A549 (cell line): ENCODE measurements around the gene SPDYE2B.
"Not testable (repeated sequence)": the region's sequence is repeated elsewhere in the genome, so short reads cannot be mapped to it uniquely, and the experiment has no call there.

Experiments used
- CBX2 ChIP-seq: fragments of 200-600 bp; sonication (generic); IDR thresholded peaks from 2 replicates; pipeline ENCODE4 v1.6.1; 2016; ENCODE audit warnings: low read depth, mild to moderate bottlenecking, borderline replicate concordance
- CHD4 ChIP-seq: fragments of 200-600 bp; sonication (generic); IDR thresholded peaks from 2 replicates; pipeline ENCODE4 v1.6.1; 2016; ENCODE audit warnings: antibody characterized with exemption, mild to moderate bottlenecking, borderline replicate concordance
- CTCF ChIP-seq: fragments of >200 bp; sonication (Bioruptor Twin); formaldehyde crosslinking; IDR thresholded peaks from 3 replicates; pipeline ENCODE4 v1.5.1; 2016
- EHMT2 ChIP-seq: fragments of 200-600 bp; sonication (generic); IDR thresholded peaks from 2 replicates; pipeline ENCODE4 v1.6.1; 2016; ENCODE audit warnings: antibody characterized with exemption, low read depth, mild to moderate bottlenecking, moderate library complexity
- EP300 ChIP-seq, 2 experiments: fragments of >200 bp; sonication (Bioruptor Twin); formaldehyde crosslinking; IDR thresholded peaks; 2 replicates in 1 of 2; 3 replicates in 1 of 2; pipeline ENCODE4 v1.6.1; 2016 to 2017
- HDAC2 ChIP-seq: fragments of 200-600 bp; sonication (generic); IDR thresholded peaks from 2 replicates; pipeline ENCODE4 v1.6.1; 2016
- JUN ChIP-seq, 2 experiments: fragments of >200 bp; sonication (Bioruptor Twin); formaldehyde crosslinking; IDR thresholded peaks; 2 replicates in 1 of 2; 3 replicates in 1 of 2; pipeline ENCODE4 v1.6.1; 2016 to 2017
- MAX ChIP-seq: IDR thresholded peaks from 2 replicates; pipeline ENCODE4 v1.6.1; 2012
- POLR2A ChIP-seq: IDR thresholded peaks from 2 replicates; pipeline ENCODE4 v1.6.1; 2012; ENCODE audit warnings: mild to moderate bottlenecking, low read length
- RFX5 ChIP-seq: fragments of 450-650 bp; IDR thresholded peaks from 2 replicates; pipeline ENCODE4 v1.7.1; 2014; ENCODE audit warnings: antibody characterized with exemption, mild to moderate bottlenecking, moderate library complexity
- RNF2 ChIP-seq: fragments of 200-600 bp; sonication (generic); IDR thresholded peaks from 2 replicates; pipeline ENCODE4 v1.6.1; 2016; ENCODE audit warnings: low read depth, mild to moderate bottlenecking, antibody characterized with exemption, moderate library complexity, borderline replicate concordance
- TFCP2L1 ChIP-seq: fragments of 250-450 bp; sonication (Bioruptor Pico); IDR thresholded peaks from 2 replicates; pipeline ENCODE4 v1.5.0; 2021; ENCODE audit warnings: mild to moderate bottlenecking
- ZC3H11A ChIP-seq: fragments of 450-650 bp; IDR thresholded peaks from 2 replicates; pipeline ENCODE4 v1.6.1; 2014; ENCODE audit warnings: antibody characterized with exemption, mild to moderate bottlenecking
- TF ChIP-seq, protein P1 (sequence below): fragments of 200-600 bp; sonication (generic); IDR thresholded peaks from 2 replicates; pipeline ENCODE4 v1.6.1; 2016; ENCODE audit warnings: antibody characterized with exemption, mild to moderate bottlenecking, moderate library complexity

- not testable (repeated sequence) for TF ChIP-seq POLR2A; CTCF; RFX5; MAX; ZC3H11A; EP300 (IDR thresholded peaks at IDR 0.05); HDAC2; TFCP2L1 (CRISPR knock-in tag); RNF2; CBX2; EHMT2; JUN (IDR thresholded peaks at IDR 0.05); CHD4
- TF ChIP-seq, protein P1, sequence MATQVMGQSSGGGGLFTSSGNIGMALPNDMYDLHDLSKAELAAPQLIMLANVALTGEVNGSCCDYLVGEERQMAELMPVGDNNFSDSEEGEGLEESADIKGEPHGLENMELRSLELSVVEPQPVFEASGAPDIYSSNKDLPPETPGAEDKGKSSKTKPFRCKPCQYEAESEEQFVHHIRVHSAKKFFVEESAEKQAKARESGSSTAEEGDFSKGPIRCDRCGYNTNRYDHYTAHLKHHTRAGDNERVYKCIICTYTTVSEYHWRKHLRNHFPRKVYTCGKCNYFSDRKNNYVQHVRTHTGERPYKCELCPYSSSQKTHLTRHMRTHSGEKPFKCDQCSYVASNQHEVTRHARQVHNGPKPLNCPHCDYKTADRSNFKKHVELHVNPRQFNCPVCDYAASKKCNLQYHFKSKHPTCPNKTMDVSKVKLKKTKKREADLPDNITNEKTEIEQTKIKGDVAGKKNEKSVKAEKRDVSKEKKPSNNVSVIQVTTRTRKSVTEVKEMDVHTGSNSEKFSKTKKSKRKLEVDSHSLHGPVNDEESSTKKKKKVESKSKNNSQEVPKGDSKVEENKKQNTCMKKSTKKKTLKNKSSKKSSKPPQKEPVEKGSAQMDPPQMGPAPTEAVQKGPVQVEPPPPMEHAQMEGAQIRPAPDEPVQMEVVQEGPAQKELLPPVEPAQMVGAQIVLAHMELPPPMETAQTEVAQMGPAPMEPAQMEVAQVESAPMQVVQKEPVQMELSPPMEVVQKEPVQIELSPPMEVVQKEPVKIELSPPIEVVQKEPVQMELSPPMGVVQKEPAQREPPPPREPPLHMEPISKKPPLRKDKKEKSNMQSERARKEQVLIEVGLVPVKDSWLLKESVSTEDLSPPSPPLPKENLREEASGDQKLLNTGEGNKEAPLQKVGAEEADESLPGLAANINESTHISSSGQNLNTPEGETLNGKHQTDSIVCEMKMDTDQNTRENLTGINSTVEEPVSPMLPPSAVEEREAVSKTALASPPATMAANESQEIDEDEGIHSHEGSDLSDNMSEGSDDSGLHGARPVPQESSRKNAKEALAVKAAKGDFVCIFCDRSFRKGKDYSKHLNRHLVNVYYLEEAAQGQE = not testable (repeated sequence)
Measured at GRCh38 chr7:102666850-102667249, 16.7 kb downstream of the SPDYE2B start.
